ENCODE results near the gene ZNF282. TPM values are rescaled to one million over a fixed set of nuclear protein-coding genes. Genes with fewer than 3 reads are reported as not detected.

The ZNF282 gene
- total and polyA plus RNA-seq, 11 donors = 6.6 to 21.4 (median 12.7) TPM

DNA sequence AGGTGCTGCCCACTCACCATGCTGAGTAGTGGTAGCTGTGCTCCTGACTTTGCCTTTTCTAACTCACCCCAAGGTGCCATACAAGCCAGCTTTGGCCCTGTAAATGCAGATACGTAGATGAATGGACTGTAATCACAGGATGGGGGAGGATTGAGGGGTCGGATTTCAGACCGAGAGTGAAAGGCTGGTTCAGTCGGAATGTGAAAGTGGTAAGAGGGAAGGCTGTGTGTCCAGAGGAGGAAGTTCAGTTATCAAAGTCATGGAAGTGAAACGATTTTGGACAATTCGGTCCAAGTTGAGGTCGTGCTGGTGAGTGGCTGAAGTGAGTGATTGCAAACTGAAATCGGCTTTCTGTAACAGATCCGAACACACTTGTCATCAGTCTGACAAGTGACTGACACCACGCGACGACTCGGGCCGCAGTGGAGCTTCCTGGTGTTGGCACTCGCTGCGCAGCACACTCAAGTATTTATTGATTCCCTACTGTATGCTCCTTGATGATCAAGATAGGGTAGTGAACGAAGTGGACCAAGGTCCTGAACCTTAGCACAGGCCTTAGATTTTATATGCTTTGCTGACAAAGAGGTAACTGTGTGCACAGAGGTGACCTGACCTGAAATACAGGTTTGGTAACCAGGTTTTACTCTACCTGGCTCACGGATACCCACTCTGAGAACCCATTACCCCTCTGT lies 10.5 kb downstream of the ZNF282 start:
- no peak for ATAC-seq
- peaks cover 0 to 99% (median 92%) of the 10 kb centered on the region in 9 donors for H3K36me3 ChIP-seq
- H3K9me3 ChIP-seq = no peaks in the 10 kb centered on the region
- H3K4me3 ChIP-seq = no peak overlapping the region
- H3K27me3 ChIP-seq = no peaks in the 10 kb centered on the region
- H3K4me1 ChIP-seq = peaks cover 0 to 10% (median 5%) of the 10 kb centered on the region in 12 donors
- TF ChIP-seq POLR2A (IDR thresholded peaks at IDR 0.05) = no peak
- TF ChIP-seq, protein P1, sequence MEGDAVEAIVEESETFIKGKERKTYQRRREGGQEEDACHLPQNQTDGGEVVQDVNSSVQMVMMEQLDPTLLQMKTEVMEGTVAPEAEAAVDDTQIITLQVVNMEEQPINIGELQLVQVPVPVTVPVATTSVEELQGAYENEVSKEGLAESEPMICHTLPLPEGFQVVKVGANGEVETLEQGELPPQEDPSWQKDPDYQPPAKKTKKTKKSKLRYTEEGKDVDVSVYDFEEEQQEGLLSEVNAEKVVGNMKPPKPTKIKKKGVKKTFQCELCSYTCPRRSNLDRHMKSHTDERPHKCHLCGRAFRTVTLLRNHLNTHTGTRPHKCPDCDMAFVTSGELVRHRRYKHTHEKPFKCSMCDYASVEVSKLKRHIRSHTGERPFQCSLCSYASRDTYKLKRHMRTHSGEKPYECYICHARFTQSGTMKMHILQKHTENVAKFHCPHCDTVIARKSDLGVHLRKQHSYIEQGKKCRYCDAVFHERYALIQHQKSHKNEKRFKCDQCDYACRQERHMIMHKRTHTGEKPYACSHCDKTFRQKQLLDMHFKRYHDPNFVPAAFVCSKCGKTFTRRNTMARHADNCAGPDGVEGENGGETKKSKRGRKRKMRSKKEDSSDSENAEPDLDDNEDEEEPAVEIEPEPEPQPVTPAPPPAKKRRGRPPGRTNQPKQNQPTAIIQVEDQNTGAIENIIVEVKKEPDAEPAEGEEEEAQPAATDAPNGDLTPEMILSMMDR (IDR thresholded peaks at IDR 0.05) = no peak
- intact Hi-C loops (cut with DNase I) = no loop called here
- WGBS, 4 donors = 74 to 83% (median 79%) methylated on average over 18 of the region's 18 CpGs
- no peak for DNase-seq
- H3K27ac ChIP-seq = no peak overlapping the region

DNA sequence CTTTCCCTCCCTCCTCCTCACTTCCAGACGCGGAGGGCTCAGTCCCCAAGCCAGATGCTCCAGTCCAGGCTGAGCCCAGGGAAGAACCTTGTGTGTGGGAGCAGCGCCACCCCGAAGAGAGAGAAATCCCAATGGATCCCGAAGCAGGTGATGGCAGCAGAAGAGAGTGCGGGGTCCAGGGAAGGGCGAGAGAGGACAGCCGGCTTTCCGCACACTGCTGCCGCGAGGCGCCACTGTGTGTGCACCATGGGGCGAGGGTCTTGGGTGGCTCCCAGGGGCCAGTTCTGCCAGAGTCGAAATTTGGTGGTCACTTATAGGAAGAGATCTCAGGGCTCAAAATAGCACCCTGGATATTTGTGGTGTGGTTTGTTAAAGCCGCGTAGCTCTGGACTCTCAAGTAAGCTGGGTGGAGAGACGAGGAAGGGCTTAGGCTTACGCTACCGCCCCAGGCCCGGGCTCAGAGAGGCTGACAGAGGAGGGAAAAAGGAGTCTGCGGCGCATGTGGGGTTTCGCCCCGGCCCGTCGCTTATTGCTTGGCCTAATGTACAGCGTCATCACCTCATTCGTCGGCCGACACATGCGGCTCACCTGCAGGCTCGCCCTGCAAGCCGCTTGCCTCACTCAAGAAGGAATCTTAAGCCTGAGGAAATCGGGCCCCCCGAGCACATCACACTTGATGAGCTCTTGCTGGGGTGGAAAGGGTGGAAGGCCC lies 12.1 kb downstream of the ZNF282 start:
- 88 to 90% (median 89%) methylated on average over 29 to 35 of the region's 35 CpGs for whole genome bisulfite sequencing, 4 donors
- Histone ChIP-seq H3K4me3 (no peak overlapping the region), H3K36me3 (peaks cover 0 to 99% (median 92%) of the 10 kb centered on the region in 9 donors), H3K4me1 (peaks cover 0 to 10% (median 5%) of the 10 kb centered on the region in 12 donors), H3K27me3 (no peaks in the 10 kb centered on the region), H3K27ac (no peak overlapping the region), H3K9me3 (no peaks in the 10 kb centered on the region)
- DNase-seq (no peak), ATAC-seq (no peak)
- intact Hi-C loops (cut with DNase I) = no loop called here
- TF ChIP-seq, protein P1 (IDR thresholded peaks at IDR 0.05) = no peak
- no peak for TF ChIP-seq POLR2A (IDR thresholded peaks at IDR 0.05)

- Histone ChIP-seq H3K27ac (no peak overlapping the region), H3K9me3 (no peaks in the 10 kb centered on the region), H3K27me3 (no peaks in the 10 kb centered on the region), H3K4me3 (no peak overlapping the region), H3K36me3 (peaks cover 0 to 99% (median 92%) of the 10 kb centered on the region in 9 donors), H3K4me1 (no peaks in the 10 kb centered on the region)
- ATAC-seq (peak in 1 of 4 donors; percentile 7), DNase-seq (no peak)
- 66 to 77% (median 71%) methylated on average over 7 of the region's 7 CpGs for WGBS, 4 donors
- TF ChIP-seq POLR2A (IDR thresholded peaks at IDR 0.05) = no peak
- TF ChIP-seq, protein P1 (IDR thresholded peaks at IDR 0.05) = peak in 8 of 12 donors; percentile 21 to 45 (median 38)
- intact Hi-C loops (cut with DNase I) = no loop called here
These were observed 14.3 kb downstream of the ZNF282 start for GRCh38 chr7:149209518-149210269.

DNA sequence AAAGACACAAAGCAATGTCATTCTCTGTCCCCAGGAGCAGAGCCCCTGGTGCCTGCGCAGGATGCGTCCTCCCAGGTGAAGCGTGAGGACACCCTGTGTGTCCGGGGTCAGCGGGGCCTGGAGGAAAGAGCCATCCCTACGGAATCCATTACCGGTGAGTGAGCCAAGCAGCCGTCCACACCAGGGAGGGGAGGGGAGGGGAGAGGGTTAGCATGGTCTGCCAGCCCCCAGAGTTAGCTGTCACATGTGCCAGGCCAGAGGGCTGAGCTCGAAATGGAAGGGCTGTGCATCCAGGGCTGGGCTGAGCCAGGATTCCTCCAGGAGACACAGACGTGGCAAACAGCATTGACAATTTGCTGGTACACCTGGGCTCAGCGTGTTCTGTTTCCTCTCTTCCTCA lies 15.2 kb downstream of the ZNF282 start:
- no peak for TF ChIP-seq POLR2A (IDR thresholded peaks at IDR 0.05)
- TF ChIP-seq, protein P1 (IDR thresholded peaks at IDR 0.05) = no peak
- H3K4me1 ChIP-seq = no peaks in the 10 kb centered on the region
- no peaks in the 10 kb centered on the region for H3K27me3 ChIP-seq
- H3K27ac ChIP-seq = no peak overlapping the region
- H3K4me3 ChIP-seq = no peak overlapping the region
- ATAC-seq (peak in 1 of 4 donors; percentile 78), DNase-seq (no peak)
- H3K36me3 ChIP-seq = peaks cover 0 to 100% (median 95%) of the 10 kb centered on the region in 9 donors
- 76 to 82% (median 79%) methylated on average over 10 to 11 of the region's 11 CpGs for WGBS, 4 donors
- intact Hi-C loops (cut with DNase I) = no loop called here
- no peaks in the 10 kb centered on the region for H3K9me3 ChIP-seq
